A673 (cell line): ENCODE data around the gene RASGRF1. TPM values are rescaled to one million over a fixed set of nuclear protein-coding genes. Genes with fewer than 3 reads are reported as not detected.

Source experiments
- BruUV-seq: library from RNA; stranded (reverse); fragments of 400-500 nt; replicated peaks from 2 replicates; lab custom pipeline; 2021; lab: Mats Ljungman, UMichigan
- CTCF ChIA-PET: fragments of 300-600 bp; sonication (Branson Sonifier 250); formaldehyde crosslinking; loops from one replicate; lab custom pipeline; 2022; ENCODE audit warnings: antibody characterized with exemption; lab: Charles Lee
- POLR2A ChIA-PET: fragments of 300-600 bp; sonication (Branson Sonifier 250); formaldehyde crosslinking; loops from one replicate; lab custom pipeline; 2022; ENCODE audit warnings: antibody characterized with exemption; ENCODE audit not compliant: low non-redundant PET; lab: Charles Lee
- DNase-seq: peaks from one replicate; pipeline ENCODE4 v3.0.0-alpha.2; 2015; ENCODE audit warnings: low spot score
- H3K27ac ChIP-seq: fragments of 200-600 bp; sonication (generic); 2 replicates; pipeline ENCODE4 v1.5.1; 2016; ENCODE audit warnings: mixed run types, low read depth, mild to moderate bottlenecking, mixed read lengths, antibody characterized with exemption, low read length; ENCODE audit not compliant: poor library complexity, severe bottlenecking
- H3K27me3 ChIP-seq: fragments of 200-600 bp; sonication (generic); replicated peaks from 2 replicates; pipeline ENCODE4 v1.6.1; 2017; ENCODE audit warnings: mixed run types, low read depth, mild to moderate bottlenecking, mixed read lengths, antibody characterized with exemption, low read length; ENCODE audit not compliant: insufficient read depth, poor library complexity
- H3K36me3 ChIP-seq: fragments of 200-600 bp; sonication (generic); 2 replicates; pipeline ENCODE4 v1.6.1; 2016; ENCODE audit warnings: mixed run types, mild to moderate bottlenecking, mixed read lengths, antibody characterized with exemption, low read length; ENCODE audit not compliant: insufficient read depth, poor library complexity, severe bottlenecking
- H3K4me1 ChIP-seq: fragments of 200-600 bp; sonication (generic); 2 replicates; pipeline ENCODE4 v1.6.1; 2017; ENCODE audit warnings: mixed run types, mild to moderate bottlenecking, mixed read lengths, antibody characterized with exemption, low read length; ENCODE audit not compliant: insufficient read depth, poor library complexity, severe bottlenecking
- H3K4me3 ChIP-seq: fragments of 200-600 bp; sonication (generic); 2 replicates; pipeline ENCODE4 v1.5.1; 2016; ENCODE audit warnings: low read depth, mixed run types, mild to moderate bottlenecking, mixed read lengths, low read length; ENCODE audit not compliant: poor library complexity, severe bottlenecking
- H3K9me3 ChIP-seq: fragments of 200-600 bp; sonication (generic); 2 replicates; pipeline ENCODE4 v1.6.1; 2016; ENCODE audit warnings: mixed run types, low read depth, mild to moderate bottlenecking, mixed read lengths, antibody characterized with exemption, low read length; ENCODE audit not compliant: poor library complexity, severe bottlenecking
- EZH2 ChIP-seq: fragments of 200-600 bp; sonication (generic); IDR thresholded peaks from 2 replicates; pipeline ENCODE4 v1.6.1; 2017; ENCODE audit warnings: borderline replicate concordance, low read depth, mild to moderate bottlenecking, mixed read lengths, antibody characterized with exemption, low read length; ENCODE audit not compliant: poor library complexity, severe bottlenecking
- intact Hi-C: fragments of 100-400 bp; cut with micrococcal nuclease; formaldehyde crosslinking; loops from one replicate; pipeline ENCODE4 v1.10.0; 2022; ENCODE audit not compliant: unreplicated experiment
- total RNA-seq: library from RNA; stranded (reverse); gene quantifications from 2 replicates; pipeline ENCODE4 v1.2.3, GENCODE V29; 2021
- TF ChIP-seq, protein P1 (sequence below): fragments of 300-800, 200-600 bp; sonication (generic); conservative IDR thresholded peaks from 2 replicates; pipeline ENCODE4 v1.5.1; 2017; ENCODE audit warnings: low read depth, mild to moderate bottlenecking, antibody characterized with exemption, low read length, moderate library complexity, mixed read lengths

Gene RASGRF1
- total RNA-seq, 1 experiment from 2014 or later, result 0.73 TPM

DNA sequence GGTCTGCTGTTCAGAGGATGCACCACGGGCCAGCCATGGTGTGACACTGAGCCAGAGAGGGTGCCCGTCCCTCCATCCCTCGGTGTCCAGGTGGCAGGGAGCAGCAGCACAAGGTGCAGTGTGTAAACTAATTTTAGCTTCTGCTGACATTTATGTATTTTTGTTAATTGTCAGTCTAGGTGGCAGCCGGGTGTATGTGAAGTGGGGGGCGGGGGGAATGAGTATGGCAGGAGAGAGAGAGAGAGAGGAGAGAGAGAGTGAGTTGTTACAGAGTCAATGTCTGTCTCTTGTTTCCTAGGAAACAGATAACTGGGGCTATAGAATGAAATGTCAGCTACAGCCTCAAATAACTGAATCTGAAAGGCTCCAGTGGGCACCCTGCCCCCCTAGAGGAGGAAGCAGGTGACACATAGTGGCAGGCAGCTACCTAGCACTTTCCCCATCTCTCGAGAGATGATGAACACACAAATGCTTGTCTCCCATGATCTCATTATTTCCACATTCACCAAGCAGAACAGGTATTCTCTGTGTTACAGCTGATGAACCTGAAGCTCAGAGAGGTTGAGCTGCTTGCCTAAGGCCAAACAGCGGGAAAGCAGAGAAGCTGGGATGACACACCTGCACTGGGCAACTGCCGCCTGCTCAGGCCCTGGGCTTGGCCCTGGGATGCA, 24.7 kb downstream of the RASGRF1 start:
- no peak overlapping the region for H3K4me3 ChIP-seq
- intact Hi-C loops, result no loop called here
- H3K27me3 ChIP-seq, result no peaks in the 10 kb centered on the region
- no peaks in the 10 kb centered on the region for H3K9me3 ChIP-seq
- POLR2A ChIA-PET, result no interaction called here
- H3K36me3 ChIP-seq, result no peaks in the 10 kb centered on the region
- H3K27ac ChIP-seq, result no peak overlapping the region
- no peaks in the 10 kb centered on the region for H3K4me1 ChIP-seq
- no TSS peak for BruUV-seq
- no peak for DNase-seq
- TF ChIP-seq EZH2, result no peak
- TF ChIP-seq, protein P1, sequence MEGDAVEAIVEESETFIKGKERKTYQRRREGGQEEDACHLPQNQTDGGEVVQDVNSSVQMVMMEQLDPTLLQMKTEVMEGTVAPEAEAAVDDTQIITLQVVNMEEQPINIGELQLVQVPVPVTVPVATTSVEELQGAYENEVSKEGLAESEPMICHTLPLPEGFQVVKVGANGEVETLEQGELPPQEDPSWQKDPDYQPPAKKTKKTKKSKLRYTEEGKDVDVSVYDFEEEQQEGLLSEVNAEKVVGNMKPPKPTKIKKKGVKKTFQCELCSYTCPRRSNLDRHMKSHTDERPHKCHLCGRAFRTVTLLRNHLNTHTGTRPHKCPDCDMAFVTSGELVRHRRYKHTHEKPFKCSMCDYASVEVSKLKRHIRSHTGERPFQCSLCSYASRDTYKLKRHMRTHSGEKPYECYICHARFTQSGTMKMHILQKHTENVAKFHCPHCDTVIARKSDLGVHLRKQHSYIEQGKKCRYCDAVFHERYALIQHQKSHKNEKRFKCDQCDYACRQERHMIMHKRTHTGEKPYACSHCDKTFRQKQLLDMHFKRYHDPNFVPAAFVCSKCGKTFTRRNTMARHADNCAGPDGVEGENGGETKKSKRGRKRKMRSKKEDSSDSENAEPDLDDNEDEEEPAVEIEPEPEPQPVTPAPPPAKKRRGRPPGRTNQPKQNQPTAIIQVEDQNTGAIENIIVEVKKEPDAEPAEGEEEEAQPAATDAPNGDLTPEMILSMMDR, result no peak
- CTCF ChIA-PET, result no interaction called here

- no peaks in the 10 kb centered on the region for H3K36me3 ChIP-seq
- H3K4me1 ChIP-seq, result no peaks in the 10 kb centered on the region
- ChIA-PET CTCF (no interaction called here), POLR2A (no interaction called here)
- no peak overlapping the region for H3K4me3 ChIP-seq
- no peak overlapping the region for H3K27ac ChIP-seq
- no peaks in the 10 kb centered on the region for H3K27me3 ChIP-seq
- no TSS peak for BruUV-seq
- H3K9me3 ChIP-seq, result no peaks in the 10 kb centered on the region
- DNase-seq, result no peak
- intact Hi-C loops, result no loop called here
- TF ChIP-seq EZH2, result no peak
- TF ChIP-seq, protein P1, result no peak
Observed at GRCh38 chr15:79065361-79065705, 25.2 kb downstream of the RASGRF1 start.

GRCh38 chr15:79064496-79064895, 26.1 kb downstream of the RASGRF1 start:
- CTCF ChIA-PET, result no interaction called here
- POLR2A ChIA-PET, result no interaction called here
- TF ChIP-seq EZH2, result no peak
- TF ChIP-seq, protein P1, result no peak

More at GRCh38 chr15:79064496-79064895, 26.1 kb downstream of the RASGRF1 start:
- no peaks in the 10 kb centered on the region for H3K36me3 ChIP-seq
- DNase-seq, result no peak
- no peak overlapping the region for H3K4me3 ChIP-seq
- no peaks in the 10 kb centered on the region for H3K4me1 ChIP-seq
- no peaks in the 10 kb centered on the region for H3K27me3 ChIP-seq
- H3K9me3 ChIP-seq, result no peaks in the 10 kb centered on the region
- BruUV-seq, result no TSS peak
- no peak overlapping the region for H3K27ac ChIP-seq
- intact Hi-C loops, result no loop called here
